Sigmoid colon (tissue), 4 donors: ENCODE results near the gene ANGEL2.
"Not testable (repeated sequence)": the region's sequence is repeated elsewhere in the genome, so short reads cannot be mapped to it uniquely, and the experiment has no call there.

Experiments
- EP300 ChIP-seq, 4 donors: sonication (generic); formaldehyde crosslinking; IDR thresholded peaks; one replicate each; pipeline ENCODE4 v1.6.1; 2017; ENCODE audit warnings: antibody characterized with exemption in 4 of 4
- POLR2A ChIP-seq, 2 donors: fragments of 450-650 bp; IDR thresholded peaks; one replicate each; pipeline ENCODE4 v1.6.1; 2016; ENCODE audit warnings: antibody characterized with exemption in 2 of 2, mild to moderate bottlenecking in 2 of 2, moderate library complexity in 2 of 2

- not testable (repeated sequence) for TF ChIP-seq POLR2A, EP300 (IDR thresholded peaks at IDR 0.05)
These were observed 50.7 kb downstream of the ANGEL2 start for GRCh38 chr1:212964993-212965392.
